ENCODE results near the gene OSBPL10.
A peak's percentile ranks its signal among the peaks of the same experiment; 100 is the strongest.

- TF ChIP-seq POLR2A (IDR thresholded peaks at IDR 0.05; ENCODE audit: control extremely low read depth in 1 of 2, low read depth in 2 of 2, low read length in 2 of 2) = no peak
- no peak for TF ChIP-seq TCF12 (IDR thresholded peaks at IDR 0.05; ENCODE audit: low read depth, low read length)
- no peak for TF ChIP-seq RBBP5 (IDR thresholded peaks at IDR 0.05; ENCODE audit: borderline replicate concordance, low read depth, low read length)
- peak; percentile 39 to 49 for TF ChIP-seq RAD21 (IDR thresholded peaks at IDR 0.05 in 1 of 2, conservative IDR thresholded peaks at IDR 0.05 in 1 of 2; ENCODE audit: low read depth in 2 of 2, low read length in 2 of 2)
- TF ChIP-seq SIN3A (conservative IDR thresholded peaks at IDR 0.05 in 1 of 2, IDR thresholded peaks at IDR 0.05 in 1 of 2; ENCODE audit: low read depth in 1 of 2, low read length in 2 of 2) = no peak
- TF ChIP-seq MAFK (IDR thresholded peaks at IDR 0.05; ENCODE audit: low read depth, low read length) = no peak
- no peak for TF ChIP-seq JUND (IDR thresholded peaks at IDR 0.05; ENCODE audit: low read length)
- no peak for TF ChIP-seq RFX5 (IDR thresholded peaks at IDR 0.05; ENCODE audit: borderline replicate concordance, low read depth, low read length)
- TF ChIP-seq ASH2L (IDR thresholded peaks at IDR 0.05; ENCODE audit: low read length) = no peak
- TF ChIP-seq EZH2 (IDR thresholded peaks at IDR 0.05; ENCODE audit: low read depth, low read length, severe bottlenecking) = no peak
- TF ChIP-seq CTCF (IDR thresholded peaks at IDR 0.05; ENCODE audit: control extremely low read depth in 1 of 3, insufficient read depth in 1 of 3, low read depth in 1 of 3, low read length in 3 of 3) = peak; percentile 14 to 44 (median 32); a peak in 3 of 4 replicates
Measured at GRCh38 chr3:31692751-31693150, 288.3 kb downstream of the OSBPL10 start.
